Measurements from ENCODE around the gene ZMYND19. TPM values are rescaled to one million over a fixed set of nuclear protein-coding genes. Genes with fewer than 3 reads are reported as not detected.
A peak's percentile ranks its signal among the peaks of the same experiment; 100 is the strongest.

The ZMYND19 gene
- total RNA-seq, 1 donor from 2014 or later = 34.4 TPM

DNA sequence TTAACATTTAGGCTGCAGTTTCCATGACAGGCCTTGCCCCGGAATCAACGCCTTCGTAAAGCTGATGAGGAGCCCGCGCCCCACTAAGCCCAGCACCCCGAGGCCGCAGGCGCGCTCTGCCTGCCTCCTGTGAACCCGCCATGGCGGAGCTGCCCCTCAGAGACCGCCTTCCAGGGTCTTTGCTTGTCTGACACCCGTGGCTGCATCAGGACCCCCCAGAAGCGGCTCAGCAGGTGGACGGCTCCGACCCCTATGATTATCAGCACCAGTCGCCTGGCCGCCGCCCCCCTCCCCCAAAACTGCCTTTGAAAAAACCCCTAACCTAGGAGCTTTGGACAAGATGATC, 11.1 kb downstream of the ZMYND19 start:
- Mint-ChIP-seq H3K27ac (no peak overlapping the region), H3K27me3 (ENCODE audit: insufficient read depth, low read depth) (peaks cover 12% of the 10 kb centered on the region), H3K36me3 (peaks cover 29% of the 10 kb centered on the region), H3K9me3 (no peaks in the 10 kb centered on the region), H3K4me3 (peak overlapping the region; percentile 91), H3K4me1 (peaks cover 24% of the 10 kb centered on the region)
- H3K4me2 ChIP-seq = peak overlapping the region; percentile 98
- H4K20me1 ChIP-seq (ENCODE audit: low read depth) = peaks cover 54% of the 10 kb centered on the region
- peaks cover 34% of the 10 kb centered on the region for H3K79me2 ChIP-seq (ENCODE audit: low read depth)
- no peaks in the 10 kb centered on the region for H3K9me3 ChIP-seq (ENCODE audit: low read depth)
- H3K27me3 ChIP-seq = no peaks in the 10 kb centered on the region
- H3K27ac ChIP-seq = peak overlapping the region; percentile 36
- H3K9ac ChIP-seq = no peak overlapping the region
- peaks cover 15% of the 10 kb centered on the region for H3F3A ChIP-seq (ENCODE audit: low read depth)
- TF ChIP-seq EZH2 (IDR thresholded peaks at IDR 0.05) (no peak), CTCF (IDR thresholded peaks at IDR 0.05) (no peak), EZH2phosphoT487 (IDR thresholded peaks at IDR 0.05) (no peak)
- no peak for DNase-seq (ENCODE audit: low spot score)
- H3K4me1 ChIP-seq = peaks cover 16% of the 10 kb centered on the region
- no peaks in the 10 kb centered on the region for H3K36me3 ChIP-seq
- H3K4me3 ChIP-seq = peak overlapping the region; percentile 71
- H2AFZ ChIP-seq (replicated peaks) = peak overlapping the region; percentile 52

DNA sequence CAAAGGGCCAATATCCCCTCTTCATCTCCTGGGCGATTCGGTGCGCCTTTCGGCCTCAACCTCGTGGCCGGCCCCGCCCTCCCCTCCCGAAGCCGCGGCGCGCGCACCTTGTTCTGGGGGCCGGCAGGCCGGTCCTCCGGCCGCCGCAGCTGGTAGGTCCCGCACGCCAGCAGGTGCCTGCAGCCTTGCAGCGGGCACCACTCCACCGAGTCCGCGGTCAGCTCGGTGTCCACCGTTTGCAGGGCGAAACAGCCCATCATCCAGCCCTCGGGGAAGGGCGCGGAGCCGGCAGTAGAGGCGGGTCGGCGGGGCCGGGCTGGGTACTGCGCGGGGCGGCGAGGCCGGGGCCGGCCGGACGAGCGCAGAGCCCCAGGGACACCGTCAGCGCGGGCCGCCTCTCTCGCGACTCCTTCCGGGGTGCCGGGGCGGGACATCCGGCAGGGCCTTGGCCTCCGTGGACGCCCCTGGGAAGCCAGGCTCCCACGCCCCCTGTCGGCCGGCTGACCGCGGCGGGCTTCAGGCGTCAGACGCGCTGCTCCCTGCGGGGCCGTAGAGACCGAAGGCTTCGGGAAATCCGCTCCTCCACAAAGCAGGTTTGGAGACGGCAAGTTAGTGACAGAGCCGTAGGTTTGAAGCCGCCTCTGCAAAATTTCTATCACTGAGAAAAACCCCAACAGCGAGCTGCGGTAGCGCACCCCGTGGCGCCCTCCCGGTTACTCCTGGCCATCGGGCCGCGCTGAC, 11.6 kb downstream of the ZMYND19 start, which contains the start of gene DPH7:
DPH7 (minus strand) TSS at position 408 of the 741 bp plus-strand sequence; CDS start at position 260, 148 bp downstream.
- Histone ChIP-seq H3K79me2 (ENCODE audit: low read depth) (peaks cover 34% of the 10 kb centered on the region), H3K4me3 (peak within 1 kb of the TSS; percentile 71), H3K9me3 (ENCODE audit: low read depth) (no peaks in the 10 kb centered on the region), H2AFZ (replicated peaks) (peak within 1 kb of the TSS; percentile 52), H3K4me2 (peak within 1 kb of the TSS; percentile 98), H3F3A (ENCODE audit: low read depth) (peaks cover 15% of the 10 kb centered on the region), H4K20me1 (ENCODE audit: low read depth) (peaks cover 48% of the 10 kb centered on the region), H3K4me1 (peaks cover 16% of the 10 kb centered on the region), H3K9ac (peak within 1 kb of the TSS; percentile 66), H3K27me3 (no peaks in the 10 kb centered on the region), H3K27ac (peak within 1 kb of the TSS; percentile 36), H3K36me3 (no peaks in the 10 kb centered on the region)
- H3K9me3 Mint-ChIP-seq = no peaks in the 10 kb centered on the region
- H3K4me3 Mint-ChIP-seq = peak within 1 kb of the TSS; percentile 91
- no peak within 1 kb of the TSS for H3K27ac Mint-ChIP-seq
- peaks cover 29% of the 10 kb centered on the region for H3K36me3 Mint-ChIP-seq
- no peak for TF ChIP-seq EZH2phosphoT487 (IDR thresholded peaks at IDR 0.05)
- peak; percentile 83 for TF ChIP-seq CTCF (IDR thresholded peaks at IDR 0.05)
- H3K27me3 Mint-ChIP-seq (ENCODE audit: insufficient read depth, low read depth) = peaks cover 12% of the 10 kb centered on the region
- peaks cover 24% of the 10 kb centered on the region for H3K4me1 Mint-ChIP-seq
- peak; percentile 97 for DNase-seq (ENCODE audit: low spot score)

- TF ChIP-seq EZH2phosphoT487 (IDR thresholded peaks at IDR 0.05) (no peak), EZH2 (IDR thresholded peaks at IDR 0.05) (no peak), CTCF (IDR thresholded peaks at IDR 0.05) (no peak)
- H3K9ac ChIP-seq = no peak overlapping the region
- H4K20me1 ChIP-seq (ENCODE audit: low read depth) = peaks cover 28% of the 10 kb centered on the region
- peaks cover 15% of the 10 kb centered on the region for H3F3A ChIP-seq (ENCODE audit: low read depth)
- no peak overlapping the region for H3K27ac ChIP-seq
- H3K79me2 ChIP-seq (ENCODE audit: low read depth) = peaks cover 34% of the 10 kb centered on the region
- Mint-ChIP-seq H3K36me3 (peaks cover 27% of the 10 kb centered on the region), H3K9me3 (no peaks in the 10 kb centered on the region), H3K27ac (no peak overlapping the region), H3K4me3 (peak overlapping the region; percentile 43), H3K27me3 (ENCODE audit: insufficient read depth, low read depth) (peaks cover 10% of the 10 kb centered on the region), H3K4me1 (peaks cover 24% of the 10 kb centered on the region)
- no peaks in the 10 kb centered on the region for H3K27me3 ChIP-seq
- H3K4me1 ChIP-seq = peaks cover 16% of the 10 kb centered on the region
- H3K4me2 ChIP-seq = no peak overlapping the region
- DNase-seq (ENCODE audit: low spot score) = no peak
- H3K9me3 ChIP-seq (ENCODE audit: low read depth) = no peaks in the 10 kb centered on the region
- H3K4me3 ChIP-seq = no peak overlapping the region
- no peaks in the 10 kb centered on the region for H3K36me3 ChIP-seq
- no peak overlapping the region for H2AFZ ChIP-seq (replicated peaks)
Observed at GRCh38 chr9:137575716-137576411, 14.4 kb downstream of the ZMYND19 start.
